Measurements from ENCODE around the gene COBL.

COBL gene

DNA sequence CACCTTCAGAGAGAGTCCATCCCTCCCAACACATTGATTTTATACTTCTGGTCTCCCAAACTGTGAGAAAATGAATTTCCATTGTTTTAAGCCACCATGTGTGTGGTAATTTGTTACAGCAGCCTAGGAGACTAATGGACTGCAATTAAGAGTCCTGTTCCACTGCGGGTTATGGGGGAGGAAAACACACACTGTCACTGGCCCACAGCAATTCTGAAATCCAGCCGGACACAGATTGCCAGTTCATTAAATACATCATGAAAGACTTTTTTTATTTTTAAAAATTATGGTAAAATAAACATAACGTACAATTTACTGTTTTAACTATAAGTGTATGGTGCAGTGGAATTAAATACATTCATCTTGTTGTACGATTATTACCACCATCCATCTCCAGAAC is 340.5 kb downstream of the COBL start:
- no peak for DNase-seq
- Histone ChIP-seq H3K4me1 (no peaks in the 10 kb centered on the region), H3K4me3 (no peak overlapping the region), H3K9me3 (no peaks in the 10 kb centered on the region), H3K27ac (no peak overlapping the region), H3K27me3 (no peaks in the 10 kb centered on the region), H3K36me3 (no peaks in the 10 kb centered on the region)
- intact Hi-C loops (cut with DNase I; ENCODE audit: low total_unique reads): no loop called here
- TF ChIP-seq, protein P1, sequence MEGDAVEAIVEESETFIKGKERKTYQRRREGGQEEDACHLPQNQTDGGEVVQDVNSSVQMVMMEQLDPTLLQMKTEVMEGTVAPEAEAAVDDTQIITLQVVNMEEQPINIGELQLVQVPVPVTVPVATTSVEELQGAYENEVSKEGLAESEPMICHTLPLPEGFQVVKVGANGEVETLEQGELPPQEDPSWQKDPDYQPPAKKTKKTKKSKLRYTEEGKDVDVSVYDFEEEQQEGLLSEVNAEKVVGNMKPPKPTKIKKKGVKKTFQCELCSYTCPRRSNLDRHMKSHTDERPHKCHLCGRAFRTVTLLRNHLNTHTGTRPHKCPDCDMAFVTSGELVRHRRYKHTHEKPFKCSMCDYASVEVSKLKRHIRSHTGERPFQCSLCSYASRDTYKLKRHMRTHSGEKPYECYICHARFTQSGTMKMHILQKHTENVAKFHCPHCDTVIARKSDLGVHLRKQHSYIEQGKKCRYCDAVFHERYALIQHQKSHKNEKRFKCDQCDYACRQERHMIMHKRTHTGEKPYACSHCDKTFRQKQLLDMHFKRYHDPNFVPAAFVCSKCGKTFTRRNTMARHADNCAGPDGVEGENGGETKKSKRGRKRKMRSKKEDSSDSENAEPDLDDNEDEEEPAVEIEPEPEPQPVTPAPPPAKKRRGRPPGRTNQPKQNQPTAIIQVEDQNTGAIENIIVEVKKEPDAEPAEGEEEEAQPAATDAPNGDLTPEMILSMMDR (IDR thresholded peaks at IDR 0.05): no peak

DNA sequence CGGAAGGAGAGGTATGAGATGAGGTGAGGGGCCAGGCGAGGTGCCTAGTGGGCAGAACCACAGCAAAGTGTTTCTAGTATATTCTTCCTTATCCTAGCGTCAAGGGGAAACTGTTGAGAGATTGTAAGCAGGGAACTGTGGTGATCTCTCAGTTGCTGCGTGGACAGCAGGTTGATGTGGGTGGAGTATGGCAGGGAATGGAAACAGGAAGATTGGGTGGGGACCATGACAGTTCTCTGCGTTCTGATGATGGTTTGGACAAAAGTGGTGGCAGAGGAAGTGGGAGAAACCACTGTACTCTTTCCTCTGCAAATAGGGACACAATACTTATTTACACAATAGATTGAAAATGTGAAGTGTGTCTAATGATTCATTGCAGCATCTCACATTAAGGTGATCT is 342.4 kb downstream of the COBL start:
- DNase-seq: no peak
- Histone ChIP-seq H3K4me1 (no peaks in the 10 kb centered on the region), H3K36me3 (no peaks in the 10 kb centered on the region), H3K4me3 (no peak overlapping the region), H3K9me3 (no peaks in the 10 kb centered on the region), H3K27me3 (no peaks in the 10 kb centered on the region), H3K27ac (no peak overlapping the region)
- intact Hi-C loops (cut with DNase I; ENCODE audit: low total_unique reads): no loop called here
- TF ChIP-seq, protein P1 (IDR thresholded peaks at IDR 0.05): no peak

DNA sequence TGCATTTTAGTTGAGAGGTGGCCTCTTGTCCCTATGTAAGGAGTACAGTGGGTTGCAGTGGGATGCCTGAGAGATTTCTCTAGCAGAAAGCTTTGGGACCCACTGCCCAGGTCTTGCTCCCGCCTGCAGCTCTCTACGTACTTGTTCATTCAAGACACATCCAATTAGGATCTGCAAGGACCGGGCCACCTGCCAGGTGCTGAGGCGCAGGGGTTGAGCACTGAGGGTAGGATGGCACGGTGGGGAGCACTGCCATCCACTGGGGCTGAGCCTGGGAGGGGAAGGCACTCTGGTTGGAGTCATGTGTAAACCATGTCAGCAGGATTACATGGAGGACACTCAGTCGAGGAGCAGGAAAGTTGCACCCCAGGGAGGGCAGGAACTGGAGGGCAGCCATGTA is 342.8 kb downstream of the COBL start:
- intact Hi-C loops (cut with DNase I; ENCODE audit: low total_unique reads): no loop called here
- H3K4me3 ChIP-seq: no peak overlapping the region

DNA sequence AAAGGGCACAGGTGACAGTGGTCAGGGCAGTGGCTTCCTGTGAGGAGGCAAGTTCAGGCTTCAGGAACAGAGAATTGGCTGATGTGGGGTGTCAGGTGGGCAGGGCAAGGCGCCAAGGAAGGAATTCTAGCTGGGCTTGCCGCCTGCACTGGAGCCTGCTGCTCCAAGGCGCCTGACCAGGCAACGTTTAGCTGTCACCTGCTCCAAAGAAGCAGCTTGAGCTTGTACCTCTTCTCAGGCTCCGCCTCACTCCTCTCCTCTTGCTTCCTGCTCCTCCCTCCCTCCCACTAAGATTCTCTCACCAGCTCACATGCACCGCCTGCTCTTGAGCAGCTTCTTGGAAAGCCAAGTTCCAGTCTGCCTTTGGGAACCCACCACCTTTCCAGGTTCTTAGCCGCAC is 346.5 kb downstream of the COBL start:
- no peaks in the 10 kb centered on the region for H3K36me3 ChIP-seq
- intact Hi-C loops (cut with DNase I; ENCODE audit: low total_unique reads): no loop called here
- H3K4me3 ChIP-seq: no peak overlapping the region
- no peaks in the 10 kb centered on the region for H3K9me3 ChIP-seq
- DNase-seq: no peak
- H3K4me1 ChIP-seq: no peaks in the 10 kb centered on the region
- H3K27ac ChIP-seq: no peak overlapping the region
- no peaks in the 10 kb centered on the region for H3K27me3 ChIP-seq
- TF ChIP-seq, protein P1 (IDR thresholded peaks at IDR 0.05): no peak

More for the DNA sequence above, 342.8 kb downstream of the COBL start:
- no peak for DNase-seq
- Histone ChIP-seq H3K9me3 (no peaks in the 10 kb centered on the region), H3K36me3 (no peaks in the 10 kb centered on the region), H3K4me1 (no peaks in the 10 kb centered on the region), H3K27ac (no peak overlapping the region), H3K27me3 (no peaks in the 10 kb centered on the region)
- TF ChIP-seq, protein P1 (IDR thresholded peaks at IDR 0.05): no peak
